HCT116 (cell line): ENCODE measurements around the gene SLC4A11. TPM values are rescaled to one million over a fixed set of nuclear protein-coding genes. Genes with fewer than 3 reads are reported as not detected.

Experiments
- ATAC-seq: fragments of 200-7000 bp; cut with Tn5 transposase; 2 replicates; pipeline ENCODE4 v1.9.1; 2020; ENCODE audit warnings: mild to moderate bottlenecking, moderate library complexity
- BruUV-seq: library from RNA; stranded (reverse); fragments of 400-500 nt; replicated peaks from 2 replicates; lab custom pipeline; 2021; lab: Mats Ljungman, UMichigan
- CTCF ChIA-PET: fragments of 300-600 bp; sonication (Branson Sonifier 250); formaldehyde crosslinking; loops from one replicate; lab custom pipeline; 2021; ENCODE audit warnings: antibody characterized with exemption; lab: Charles Lee
- POLR2A ChIA-PET: fragments of 300-600, 350-600 bp; sonication (Branson Sonifier 250); formaldehyde crosslinking; loops from one replicate; lab custom pipeline; 2021; ENCODE audit warnings: antibody characterized with exemption; lab: Charles Lee
- RAD21 ChIA-PET, 2 experiments: fragments of 300-600 bp; sonication (Branson Sonifier 250); formaldehyde crosslinking; loops; one replicate each; lab custom pipeline; 2023; ENCODE audit warnings: low total read pairs in 2 of 2; ENCODE audit not compliant: uncharacterized antibody in 2 of 2, unreplicated experiment in 2 of 2, low non-redundant PET in 1 of 2; lab: Charles Lee
- DNase-seq: peaks from one replicate; pipeline ENCODE4 v3.0.0-alpha.2; 2010; ENCODE audit warnings: low read depth, low spot score
- H2AFZ ChIP-seq: fragments of 200-600 bp; shearing (Covaris generic), sonication (generic); 2 replicates; pipeline ENCODE4 v1.6.1; 2017; ENCODE audit warnings: low read depth, mixed run types, mixed read lengths, antibody characterized with exemption, low read length; ENCODE audit not compliant: poor library complexity, severe bottlenecking
- H3K27ac ChIP-seq: 2 replicates; pipeline ENCODE4 v1.5.1; 2012; ENCODE audit warnings: low read depth, low read length
- H3K27me3 ChIP-seq: fragments of 200-600 bp; sonication (generic); 2 replicates; pipeline ENCODE4 v1.6.1; 2016; ENCODE audit warnings: mixed run types, low read length, mixed read lengths; ENCODE audit not compliant: insufficient read depth
- H3K36me3 ChIP-seq, 2 experiments: fragments of 200-500 bp in 1 of 2; fragments of 200-600 bp in 1 of 2; sonication (Bioruptor generic) in 1 of 2; sonication (generic) in 1 of 2; 2 replicates each; pipeline versions ENCODE4 v1.5.1 to v1.6.1; 2014 to 2016; ENCODE audit warnings: low read length in 2 of 2, inconsistent platforms in 1 of 2, mixed read lengths in 1 of 2, mixed run types in 1 of 2; ENCODE audit not compliant: insufficient read depth in 2 of 2, control insufficient read depth in 1 of 2
- H3K4me1 ChIP-seq, 2 experiments: fragments of 200-600 bp in 1 of 2; sonication (generic) in 1 of 2; 2 replicates each; pipeline versions ENCODE4 v1.5.1 to v1.6.1; 2012 to 2017; ENCODE audit warnings: low read length in 2 of 2, inconsistent platforms in 1 of 2, mild to moderate bottlenecking in 1 of 2, mixed read lengths in 1 of 2, mixed run types in 1 of 2, moderate library complexity in 1 of 2; ENCODE audit not compliant: insufficient read depth in 2 of 2, control insufficient read depth in 1 of 2
- H3K4me2 ChIP-seq: fragments of 200-600 bp; sonication (generic); 2 replicates; pipeline ENCODE4 v1.6.1; 2017; ENCODE audit warnings: mixed run types, low read length, mixed read lengths
- H3K4me3 ChIP-seq, 2 experiments: fragments of 200-600 bp in 1 of 2; sonication (generic) in 1 of 2; replicated peaks in 1 of 2; 2 replicates each; pipeline ENCODE4 v1.5.1; 2011 to 2016; ENCODE audit warnings: low read length in 2 of 2, control low read depth in 1 of 2, low read depth in 1 of 2, mild to moderate bottlenecking in 1 of 2, mixed read lengths in 1 of 2, mixed run types in 1 of 2
- H3K79me2 ChIP-seq: fragments of 200-600 bp; sonication (generic); 2 replicates; pipeline ENCODE4 v1.6.1; 2017; ENCODE audit warnings: mild to moderate bottlenecking, mixed run types, low read length, moderate library complexity, mixed read lengths; ENCODE audit not compliant: insufficient read depth
- H3K9ac ChIP-seq: fragments of 200-600 bp; sonication (generic); 2 replicates; pipeline ENCODE4 v1.6.1; 2016; ENCODE audit warnings: low read length, mixed read lengths
- H3K9me2 ChIP-seq: fragments of 200-600 bp; sonication (generic), shearing (Covaris generic); 2 replicates; pipeline ENCODE4 v1.6.1; 2017; ENCODE audit warnings: mixed run types, mild to moderate bottlenecking, moderate library complexity; ENCODE audit not compliant: insufficient read depth
- H3K9me3 ChIP-seq, 2 experiments: fragments of 200-500 bp in 1 of 2; fragments of 200-600 bp in 1 of 2; sonication (Bioruptor generic) in 1 of 2; sonication (generic) in 1 of 2; 2 replicates each; pipeline ENCODE4 v1.6.1; 2014 to 2017; ENCODE audit warnings: low read length in 2 of 2, mixed read lengths in 2 of 2, inconsistent platforms in 1 of 2, low read depth in 1 of 2, mild to moderate bottlenecking in 1 of 2, mixed run types in 1 of 2, moderate library complexity in 1 of 2; ENCODE audit not compliant: control insufficient read depth in 1 of 2, insufficient read depth in 1 of 2
- H4K20me1 ChIP-seq: fragments of 200-600 bp; sonication (generic), shearing (Covaris generic); 2 replicates; pipeline ENCODE4 v1.6.1; 2017; ENCODE audit warnings: mixed run types, mild to moderate bottlenecking, moderate library complexity; ENCODE audit not compliant: insufficient read depth
- JUND ChIP-seq: IDR thresholded peaks from 2 replicates; pipeline ENCODE4 v1.6.1; 2012
- RAD21 ChIP-seq: IDR thresholded peaks from 2 replicates; pipeline ENCODE4 v1.6.1; 2012; ENCODE audit warnings: low read depth, mild to moderate bottlenecking
- SP1 ChIP-seq: IDR thresholded peaks from 2 replicates; pipeline ENCODE4 v1.6.1; 2012; ENCODE audit warnings: low read depth
- intact Hi-C: fragments of 100-400 bp; cut with micrococcal nuclease; formaldehyde crosslinking; loops from 2 replicates; pipeline ENCODE4 v1.10.0; 2022
- total RNA-seq: library from RNA; stranded (reverse); gene quantifications from one replicate; pipeline ENCODE4 v1.2.1, GENCODE V29; 2021; ENCODE audit not compliant: unreplicated experiment
- TF ChIP-seq, protein P1 (sequence below): IDR thresholded peaks from 2 replicates; pipeline ENCODE4 v1.6.1; 2011; ENCODE audit warnings: mild to moderate bottlenecking, low read length, moderate library complexity; ENCODE audit not compliant: insufficient replicate concordance; ENCODE audit errors: extremely low read depth

SLC4A11 gene
- total RNA-seq, 1 experiment from 2014 or later: 22.7 TPM

- no peaks in the 10 kb centered on the region for H3K9me3 ChIP-seq
- no peaks in the 10 kb centered on the region for H3K9me2 ChIP-seq
- no peak overlapping the region for H3K27ac ChIP-seq
- no peak overlapping the region for H3K4me3 ChIP-seq
- no peaks in the 10 kb centered on the region for H3K4me1 ChIP-seq
- H3K4me2 ChIP-seq: no peak overlapping the region
- no peaks in the 10 kb centered on the region for H3K27me3 ChIP-seq
- intact Hi-C loops: no loop called here
- H2AFZ ChIP-seq: no peak overlapping the region
- no peak for TF ChIP-seq SP1
- TF ChIP-seq, protein P1, sequence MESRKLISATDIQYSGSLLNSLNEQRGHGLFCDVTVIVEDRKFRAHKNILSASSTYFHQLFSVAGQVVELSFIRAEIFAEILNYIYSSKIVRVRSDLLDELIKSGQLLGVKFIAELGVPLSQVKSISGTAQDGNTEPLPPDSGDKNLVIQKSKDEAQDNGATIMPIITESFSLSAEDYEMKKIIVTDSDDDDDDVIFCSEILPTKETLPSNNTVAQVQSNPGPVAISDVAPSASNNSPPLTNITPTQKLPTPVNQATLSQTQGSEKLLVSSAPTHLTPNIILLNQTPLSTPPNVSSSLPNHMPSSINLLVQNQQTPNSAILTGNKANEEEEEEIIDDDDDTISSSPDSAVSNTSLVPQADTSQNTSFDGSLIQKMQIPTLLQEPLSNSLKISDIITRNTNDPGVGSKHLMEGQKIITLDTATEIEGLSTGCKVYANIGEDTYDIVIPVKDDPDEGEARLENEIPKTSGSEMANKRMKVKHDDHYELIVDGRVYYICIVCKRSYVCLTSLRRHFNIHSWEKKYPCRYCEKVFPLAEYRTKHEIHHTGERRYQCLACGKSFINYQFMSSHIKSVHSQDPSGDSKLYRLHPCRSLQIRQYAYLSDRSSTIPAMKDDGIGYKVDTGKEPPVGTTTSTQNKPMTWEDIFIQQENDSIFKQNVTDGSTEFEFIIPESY: no peak
- no peak for TF ChIP-seq JUND
- peaks cover 4 to 12% of the 10 kb centered on the region in 2 experiments; a peak in 1 of 4 replicates for H3K36me3 ChIP-seq
- no peaks in the 10 kb centered on the region for H3K79me2 ChIP-seq
- ChIA-PET CTCF (no interaction called here), RAD21 (no interaction called here), POLR2A (no interaction called here)
- H4K20me1 ChIP-seq: no peaks in the 10 kb centered on the region
- DNase-seq (no peak), ATAC-seq (no peak)
- no TSS peak for BruUV-seq
- no peak overlapping the region for H3K9ac ChIP-seq
Observed at GRCh38 chr20:3226093-3226492, 12.9 kb downstream of the SLC4A11 start.

- H3K9me2 ChIP-seq: no peaks in the 10 kb centered on the region
- POLR2A ChIA-PET: no interaction called here
- intact Hi-C loops: no loop called here
- CTCF ChIA-PET: no interaction called here
- H3K27ac ChIP-seq: no peak overlapping the region
- H3K36me3 ChIP-seq: peaks cover 11 to 16% of the 10 kb centered on the region in 2 experiments; a peak in 3 of 4 replicates
- ATAC-seq (peak; percentile 39), DNase-seq (no peak)
- no peaks in the 10 kb centered on the region for H3K79me2 ChIP-seq
- H3K4me1 ChIP-seq: no peaks in the 10 kb centered on the region
- no peaks in the 10 kb centered on the region for H3K9me3 ChIP-seq
- H2AFZ ChIP-seq: no peak overlapping the region
- no peaks in the 10 kb centered on the region for H3K27me3 ChIP-seq
- H3K4me2 ChIP-seq: no peak overlapping the region
- no peak for TF ChIP-seq RAD21
- no peaks in the 10 kb centered on the region for H4K20me1 ChIP-seq
- RAD21 ChIA-PET: no interaction called here
- H3K9ac ChIP-seq: no peak overlapping the region
- no TSS peak for BruUV-seq
- H3K4me3 ChIP-seq: no peak overlapping the region
Observed at GRCh38 chr20:3224681-3225421, 14.1 kb downstream of the SLC4A11 start.
